ENCODE results near the gene DBNDD1.
A peak's percentile ranks its signal among the peaks of the same experiment; 100 is the strongest.
"Not testable (repeated sequence)": the region's sequence is repeated elsewhere in the genome, so short reads cannot be mapped to it uniquely, and the experiment has no call there.

Gene DBNDD1

DNA sequence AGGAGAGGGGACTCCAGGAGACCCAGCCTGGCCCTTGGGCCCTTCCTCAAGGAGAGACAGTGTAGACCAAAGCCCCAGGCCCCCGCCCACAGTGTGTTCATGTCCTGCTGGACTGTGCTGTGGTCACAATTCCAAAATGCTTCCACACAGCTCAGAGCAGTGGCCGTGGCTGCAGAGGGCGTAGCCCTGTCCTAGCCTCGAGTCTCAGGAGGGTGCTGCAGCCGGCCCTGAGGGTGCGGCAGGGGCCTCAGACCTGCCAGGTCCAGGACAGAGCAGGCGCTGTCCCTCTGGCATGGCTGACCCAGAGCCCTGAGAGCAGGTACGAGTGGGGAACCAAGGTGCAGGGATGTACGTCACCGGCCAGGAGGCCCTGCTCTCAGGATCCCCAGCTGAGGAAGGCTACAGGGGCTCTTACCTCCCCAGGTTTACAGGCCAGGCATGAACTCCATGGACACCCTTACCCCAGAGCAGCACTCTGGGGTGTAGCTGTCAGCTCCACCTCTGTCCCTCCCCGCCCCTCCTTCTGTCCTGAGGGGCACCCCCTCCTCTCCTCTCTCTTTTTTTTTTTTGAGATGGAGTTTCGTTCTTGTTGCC, 7.3 kb downstream of the DBNDD1 start:
- no peak for DNase-seq (ENCODE audit: low read depth in 2 of 2)

- DNase-seq (ENCODE audit: low read depth in 2 of 2): no peak
These were observed 7.8 kb downstream of the DBNDD1 start for GRCh38 chr16:90011508-90011819.

- DNase-seq (ENCODE audit: low read depth in 2 of 2): no peak
These were observed 8.4 kb downstream of the DBNDD1 start for GRCh38 chr16:90010676-90011507.

DNA sequence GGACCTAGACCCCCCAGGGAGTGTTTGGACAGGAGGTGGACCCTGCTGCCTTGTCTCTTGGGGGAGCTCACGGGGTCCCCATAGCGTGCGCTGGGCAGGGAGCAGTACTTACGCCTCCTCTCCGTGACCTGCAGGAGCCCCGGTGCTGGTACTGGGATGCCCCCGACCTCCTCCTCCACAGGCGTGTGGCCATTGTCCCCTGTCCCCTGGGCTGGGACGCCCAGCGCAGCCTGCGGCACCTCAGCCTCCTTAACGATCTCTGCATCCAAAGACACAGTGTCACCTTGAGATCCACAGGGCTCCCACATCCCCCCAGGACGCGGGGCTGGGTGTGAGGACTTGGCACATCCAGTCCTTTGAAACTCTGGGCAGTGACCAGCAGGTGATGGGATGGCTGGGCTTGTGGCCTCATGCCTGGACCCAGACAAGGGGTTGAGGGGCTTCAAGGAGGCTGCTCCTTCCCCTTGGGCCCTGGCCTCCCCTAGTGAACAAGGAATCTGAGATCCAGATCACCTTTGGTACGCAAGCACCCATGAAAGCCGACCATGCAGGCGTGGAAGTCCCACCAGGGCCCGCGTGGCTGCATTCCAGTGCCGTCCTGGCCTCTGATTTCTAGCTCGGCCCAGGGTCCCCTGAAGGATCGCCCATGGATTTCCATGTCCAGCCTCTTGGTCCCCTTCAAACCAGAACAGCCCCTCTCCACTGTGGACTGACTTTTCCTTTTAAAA, 9.9 kb downstream of the DBNDD1 start:
- DNase-seq (ENCODE audit: low read depth in 2 of 2): no peak

DNA sequence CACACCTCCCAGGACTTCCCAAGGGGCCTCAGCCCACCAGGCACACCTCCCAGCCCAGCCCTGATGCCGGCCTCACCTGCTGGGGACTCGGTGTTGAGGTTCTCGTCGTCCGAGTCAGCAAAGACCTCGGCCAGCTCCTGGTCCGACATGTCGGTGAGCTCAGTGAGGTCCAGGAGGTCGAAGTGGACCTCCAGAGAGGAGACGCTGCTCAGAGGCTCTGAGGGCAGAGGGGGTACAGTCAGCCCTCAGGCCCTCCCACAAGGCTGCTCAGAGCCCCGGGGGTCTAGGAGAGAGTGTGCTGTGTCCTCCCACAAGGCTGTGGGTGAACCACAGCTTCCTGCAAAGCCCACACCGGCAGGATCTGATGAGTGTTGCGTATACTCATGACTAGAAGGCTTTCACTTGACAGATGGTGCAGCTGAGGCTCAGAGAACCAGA, 10.5 kb downstream of the DBNDD1 start:
- no peak for DNase-seq (ENCODE audit: low read depth in 2 of 2)

DNA sequence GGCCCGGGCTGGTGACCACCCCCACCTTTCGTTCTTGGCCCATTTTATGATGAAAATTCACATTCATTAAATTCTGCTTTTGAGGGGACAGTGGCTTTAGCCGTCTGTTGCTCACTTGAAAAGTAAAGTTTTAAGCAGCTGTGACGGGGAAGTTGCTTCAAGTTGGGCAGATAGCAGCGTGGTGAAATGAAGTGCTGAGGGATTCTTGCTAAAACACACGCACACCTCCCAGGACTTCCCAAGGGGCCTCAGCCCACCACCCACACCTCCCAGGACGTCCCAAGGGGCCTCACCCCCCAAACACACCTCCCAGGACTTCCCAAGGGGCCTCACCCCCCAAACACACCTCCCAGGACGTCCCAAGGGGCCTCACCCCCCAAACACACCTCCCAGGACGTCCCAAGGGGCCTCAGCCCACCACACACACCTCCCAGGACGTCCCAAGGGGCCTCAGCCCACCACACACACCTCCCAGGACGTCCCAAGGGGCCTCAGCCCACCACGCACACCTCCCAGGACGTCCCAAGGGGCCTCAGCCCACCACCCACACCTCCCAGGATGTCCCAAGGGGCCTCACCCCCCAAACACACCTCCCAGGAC, 11.5 kb downstream of the DBNDD1 start:
- DNase-seq (ENCODE audit: low read depth in 2 of 2): not testable (repeated sequence)

GRCh38 chr16:90007015-90007414, 12.2 kb downstream of the DBNDD1 start:
- no peak for DNase-seq (ENCODE audit: low read depth in 2 of 2)

DNA sequence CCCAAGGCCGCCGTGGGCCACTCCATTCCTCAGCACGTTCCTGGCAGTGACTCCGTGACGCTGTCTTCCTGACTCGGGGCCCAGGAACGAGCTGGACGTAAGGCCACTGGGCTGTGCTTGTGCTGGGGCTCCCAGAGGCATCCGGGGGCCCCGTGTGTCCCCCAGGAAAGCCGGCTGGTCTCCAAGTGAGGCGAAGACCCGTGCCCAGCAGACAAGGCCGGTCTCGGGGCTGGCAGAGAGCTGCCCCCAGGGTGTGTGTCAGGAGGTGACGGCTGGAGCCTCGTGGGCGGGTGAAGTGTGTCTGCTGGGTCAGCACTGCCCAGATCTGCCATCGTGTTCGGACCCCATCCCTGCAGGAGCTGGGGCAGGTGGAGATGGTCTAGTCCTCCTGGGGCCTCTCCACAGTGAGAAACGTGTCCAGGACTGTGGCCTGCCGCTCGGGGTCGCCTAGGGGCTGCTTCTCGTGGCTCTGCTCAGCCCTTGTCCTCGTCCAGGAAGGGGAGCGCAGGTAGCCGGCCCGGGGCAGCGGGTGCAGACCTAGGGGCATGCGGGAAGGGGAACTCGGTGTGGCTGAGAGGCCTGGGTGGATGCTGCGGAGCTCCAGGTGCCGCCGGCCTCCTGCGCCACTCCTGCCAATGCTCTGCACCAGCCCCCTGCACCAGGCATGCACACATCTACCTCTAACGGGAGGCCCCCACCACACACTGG, 13.1 kb downstream of the DBNDD1 start:
- DNase-seq (ENCODE audit: low read depth in 2 of 2): no peak

- DNase-seq (ENCODE audit: low read depth in 2 of 2): no peak
These were observed 14.7 kb downstream of the DBNDD1 start for GRCh38 chr16:90004577-90004976.

- DNase-seq (ENCODE audit: low read depth in 2 of 2): no peak
These were observed 16.5 kb downstream of the DBNDD1 start for GRCh38 chr16:90002759-90003158.

DNA sequence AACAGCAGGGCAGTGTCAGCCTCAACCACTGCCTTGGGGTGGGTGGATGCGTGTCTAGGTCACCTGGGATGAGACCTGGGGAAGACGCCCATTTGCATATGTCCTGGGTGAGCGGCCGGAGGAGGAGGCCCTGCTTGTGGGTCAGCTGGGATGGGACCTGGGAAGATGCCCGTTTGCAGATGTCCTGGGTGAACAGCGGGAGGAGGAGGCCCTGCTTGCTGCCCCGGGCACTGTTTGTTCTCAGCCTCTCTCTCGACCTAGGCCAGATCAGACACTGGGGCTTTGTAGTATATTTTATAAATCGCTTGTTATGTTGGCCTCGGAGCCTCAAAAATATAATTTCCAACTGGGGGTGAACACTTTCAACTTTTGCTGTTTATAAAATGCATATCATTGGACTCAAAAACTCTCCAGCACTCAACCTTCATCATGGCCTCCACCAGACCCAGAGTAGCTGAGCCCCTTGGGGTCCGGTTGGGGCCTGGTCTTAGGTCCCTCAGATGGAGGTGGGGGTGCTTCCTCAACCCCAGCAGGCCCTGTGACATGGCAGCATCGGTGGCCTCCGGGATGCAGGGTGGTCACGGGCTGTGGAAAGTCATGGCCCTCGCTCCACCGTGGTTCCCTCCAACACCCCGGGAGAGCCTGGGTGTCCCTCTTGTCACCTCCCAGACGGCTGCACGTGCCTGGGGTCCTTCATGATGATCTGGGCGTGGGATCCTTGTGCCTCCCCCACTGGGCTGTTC, 17.3 kb downstream of the DBNDD1 start:
- no peak for DNase-seq (ENCODE audit: low read depth in 2 of 2)

DNA sequence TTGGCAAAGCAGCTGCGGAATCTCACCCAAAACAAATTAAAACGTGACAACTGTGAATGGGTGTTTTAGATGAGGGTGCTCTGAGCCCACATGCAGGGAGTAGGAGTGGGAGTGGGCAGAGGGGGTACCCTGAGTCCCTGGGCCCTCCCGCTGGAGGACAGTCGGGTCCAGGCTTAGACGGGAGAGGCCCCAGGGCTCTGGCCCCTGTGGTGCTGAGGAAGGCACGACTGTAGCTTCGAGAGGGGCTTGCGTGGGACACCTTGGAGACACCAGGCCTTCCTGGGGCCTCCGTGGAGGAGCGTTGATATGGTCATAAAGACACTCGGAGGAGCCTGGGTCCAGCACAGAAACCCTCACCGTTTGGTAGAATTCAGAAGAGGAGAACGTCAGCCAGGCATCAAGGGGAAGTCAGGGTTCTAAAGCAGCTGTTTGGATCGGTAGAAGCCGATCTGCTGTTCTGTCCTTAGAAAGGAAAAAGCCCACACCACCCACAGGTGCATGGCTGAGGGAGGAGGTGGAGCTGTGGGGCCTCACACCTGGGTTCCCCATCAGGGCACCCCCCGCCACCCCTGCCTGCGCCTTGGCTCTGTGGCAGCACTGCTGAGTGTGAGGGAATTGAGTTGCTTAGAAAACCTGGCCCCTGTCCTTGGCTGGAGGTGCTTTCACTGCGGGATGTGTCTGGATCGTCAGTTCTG, 18.4 kb downstream of the DBNDD1 start:
- DNase-seq (ENCODE audit: low read depth in 2 of 2): no peak

DNA sequence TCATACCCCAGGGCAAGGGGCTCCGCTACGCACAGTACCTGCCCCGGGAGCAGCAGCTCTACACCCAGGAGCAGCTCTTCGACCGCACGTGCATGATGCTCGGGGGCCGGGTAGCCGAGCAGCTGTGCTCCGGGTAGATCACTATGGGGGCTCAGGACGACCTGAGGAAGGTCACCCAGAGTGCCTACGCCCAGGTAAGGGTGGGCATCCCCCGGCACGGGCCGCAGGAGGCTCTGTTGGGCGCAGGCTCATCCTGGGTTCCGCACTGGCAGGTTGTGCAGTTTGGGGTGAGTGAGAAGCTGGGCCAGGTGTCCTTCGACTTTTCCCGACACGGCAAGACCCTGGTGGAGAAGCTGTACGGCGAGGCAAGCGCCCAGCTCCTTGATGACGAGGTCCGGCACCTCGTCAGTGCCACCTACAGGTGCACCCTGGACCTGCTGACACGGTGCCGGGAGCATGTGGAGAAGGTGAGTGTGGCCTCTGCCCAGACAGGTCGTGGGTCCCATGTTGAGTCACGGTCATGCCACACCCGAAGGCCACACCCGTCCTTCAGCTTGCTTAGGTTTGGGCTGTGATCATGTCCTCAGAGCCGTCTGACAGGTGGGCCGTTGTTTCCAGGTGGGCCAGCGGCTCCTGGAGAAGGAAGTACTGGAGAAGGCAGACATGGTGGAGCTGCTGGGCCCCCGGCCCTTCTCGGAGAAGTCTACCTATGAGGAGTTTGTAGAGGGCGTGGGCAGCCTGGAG, 19.3 kb downstream of the DBNDD1 start:
- DNase-seq (ENCODE audit: low read depth in 2 of 2): no peak

GRCh38 chr16:89996178-89996489, 23.1 kb downstream of the DBNDD1 start:
- DNase-seq (ENCODE audit: low read depth in 2 of 2): no peak

GRCh38 chr16:89995475-89996177, 23.6 kb downstream of the DBNDD1 start:
- peak; percentile 13 to 23 for DNase-seq (ENCODE audit: low read depth in 2 of 2)

- DNase-seq (ENCODE audit: low read depth in 2 of 2): peak; percentile 9 to 15
These were observed 24.4 kb downstream of the DBNDD1 start for GRCh38 chr16:89994721-89995474.

- no peak for DNase-seq (ENCODE audit: low read depth in 2 of 2)
These were observed 24.9 kb downstream of the DBNDD1 start for GRCh38 chr16:89994389-89994720.

DNA sequence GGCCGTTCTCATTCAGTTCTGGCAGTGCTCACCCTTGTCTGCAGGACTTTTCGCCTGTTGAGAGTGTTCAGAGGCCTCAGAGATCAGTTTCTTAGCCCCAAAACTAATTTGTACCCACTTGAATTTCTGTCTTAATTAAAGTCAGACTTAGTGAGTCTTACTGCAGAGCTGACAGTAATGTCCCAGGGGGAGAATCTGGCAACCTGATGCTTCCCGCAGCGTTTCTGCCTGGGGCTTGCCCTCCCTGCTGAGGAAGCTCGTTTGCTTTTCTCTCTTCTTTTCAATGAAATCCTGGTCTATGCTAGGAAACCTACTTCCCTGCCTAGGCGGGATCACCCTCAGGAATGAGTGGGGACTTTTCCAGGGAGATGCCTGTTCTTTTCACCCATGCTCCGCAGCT, 25.3 kb downstream of the DBNDD1 start:
- DNase-seq (ENCODE audit: low read depth in 2 of 2): no peak

DNA sequence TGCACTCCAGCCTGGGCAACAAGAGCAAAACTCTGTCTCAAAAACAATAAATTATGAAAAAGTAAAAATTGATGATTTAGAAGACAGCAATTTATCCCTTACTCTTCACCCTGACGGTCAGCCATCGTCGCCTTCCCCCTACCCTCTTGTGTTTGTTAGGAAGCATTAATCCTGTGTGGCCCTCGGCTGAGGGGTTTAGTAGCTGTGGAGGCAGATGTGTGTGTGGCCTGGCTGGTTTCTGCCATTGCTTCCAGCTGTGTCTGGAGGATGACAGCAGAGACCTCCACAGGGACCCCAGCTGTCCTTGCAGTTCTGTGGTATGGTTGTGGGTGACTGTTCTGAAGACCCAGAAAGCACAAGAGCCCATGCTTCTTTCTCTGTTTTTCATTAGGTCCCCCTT, 25.9 kb downstream of the DBNDD1 start:
- DNase-seq (ENCODE audit: low read depth in 2 of 2): no peak

Data from fibroblast of skin of left biceps (primary cell).